Panc1 (cell line): ENCODE results near the gene RASL11B. TPM values are rescaled to one million over a fixed set of nuclear protein-coding genes. Genes with fewer than 3 reads are reported as not detected.

Experiments
- ATAC-seq: fragments of 200-7000 bp; cut with Tn5 transposase; 2 replicates; pipeline ENCODE4 v1.9.1; 2020; ENCODE audit warnings: mild to moderate bottlenecking, moderate library complexity
- BruUV-seq: library from RNA; stranded (reverse); fragments of 400-500 nt; replicated peaks from 2 replicates; lab custom pipeline; 2021; lab: Mats Ljungman, UMichigan
- CTCF ChIA-PET: fragments of 300-600 bp; sonication (Branson Sonifier 250); formaldehyde crosslinking; loops from one replicate; lab custom pipeline; 2022; ENCODE audit warnings: antibody characterized with exemption; lab: Charles Lee
- POLR2A ChIA-PET: fragments of 300-600 bp; sonication (Branson Sonifier 250); formaldehyde crosslinking; loops from one replicate; lab custom pipeline; 2022; ENCODE audit warnings: antibody characterized with exemption; lab: Charles Lee
- DNase-seq: peaks from one replicate; pipeline ENCODE4 v3.0.0-alpha.2; 2010; ENCODE audit warnings: low read depth, low spot score
- H3K27ac ChIP-seq: 2 replicates; pipeline ENCODE4 v1.5.1; 2011; ENCODE audit warnings: mild to moderate bottlenecking, low read length, inconsistent platforms
- H3K27me3 ChIP-seq: fragments of 200-500 bp; sonication (Bioruptor generic); 2 replicates; pipeline ENCODE4 v1.6.0; 2014; ENCODE audit warnings: low read length, inconsistent platforms; ENCODE audit not compliant: control insufficient read depth, insufficient read depth
- H3K36me3 ChIP-seq: fragments of 200-500 bp; sonication (Bioruptor generic); 2 replicates; pipeline ENCODE4 v1.5.1; 2014; ENCODE audit warnings: inconsistent platforms, mild to moderate bottlenecking, low read length, moderate library complexity; ENCODE audit not compliant: control insufficient read depth, insufficient read depth
- H3K4me1 ChIP-seq: 2 replicates; pipeline ENCODE4 v1.5.1; 2011; ENCODE audit warnings: inconsistent platforms, mild to moderate bottlenecking, low read length, moderate library complexity; ENCODE audit not compliant: control insufficient read depth, insufficient read depth
- H3K4me3 ChIP-seq, 2 experiments: 2 replicates each; pipeline ENCODE4 v1.5.1; 2011 to 2012; ENCODE audit warnings: low read depth in 2 of 2, low read length in 2 of 2, mild to moderate bottlenecking in 2 of 2, inconsistent platforms in 1 of 2, moderate library complexity in 1 of 2
- H3K9me3 ChIP-seq: fragments of 200-500 bp; sonication (Bioruptor generic); 2 replicates; pipeline ENCODE4 v1.5.1; 2014; ENCODE audit warnings: low read depth, mild to moderate bottlenecking, inconsistent platforms, low read length, moderate library complexity; ENCODE audit not compliant: control insufficient read depth, insufficient read depth
- CTCF ChIP-seq: fragments of 450-650 bp; IDR thresholded peaks from 2 replicates; pipeline ENCODE4 v1.5.1; 2017; ENCODE audit warnings: mild to moderate bottlenecking
- POLR2AphosphoS5 ChIP-seq: IDR thresholded peaks from 2 replicates; pipeline ENCODE4 v1.6.1; 2012; ENCODE audit warnings: mild to moderate bottlenecking, low read depth, low read length, moderate library complexity
- REST ChIP-seq, 2 experiments: IDR thresholded peaks; 2 replicates each; pipeline ENCODE4 v1.6.1; 2011 to 2012; ENCODE audit warnings: low read depth in 2 of 2, control low read depth in 1 of 2, low read length in 1 of 2, mild to moderate bottlenecking in 1 of 2, moderate library complexity in 1 of 2; ENCODE audit not compliant: insufficient read depth in 1 of 2
- SIN3A ChIP-seq: IDR thresholded peaks from 2 replicates; pipeline ENCODE4 v1.6.1; 2012; ENCODE audit warnings: low read depth, mild to moderate bottlenecking, low read length, moderate library complexity, borderline replicate concordance; ENCODE audit not compliant: insufficient read depth
- TCF7L2 ChIP-seq: IDR thresholded peaks from 2 replicates; pipeline ENCODE4 v1.6.1; 2011; ENCODE audit warnings: mild to moderate bottlenecking, low read depth, low read length, inconsistent platforms
- in situ Hi-C: cut with HindIII; loops from 2 replicates; pipeline ENCODE4 v1.10.0; 2016; ENCODE audit warnings: low sequenced_read_pairs, low pct_unique_long_range_greater_than_20kb
- intact Hi-C: fragments of 100-400 bp; cut with micrococcal nuclease; formaldehyde crosslinking; loops from one replicate; pipeline ENCODE4 v1.10.0; 2022; ENCODE audit not compliant: unreplicated experiment
- total RNA-seq: library from RNA; stranded (reverse); gene quantifications from one replicate; pipeline ENCODE4 v1.2.1, GENCODE V29; 2021; ENCODE audit not compliant: unreplicated experiment

RASL11B gene
- total RNA-seq, 1 experiment from 2014 or later, result 0.21 TPM

DNA sequence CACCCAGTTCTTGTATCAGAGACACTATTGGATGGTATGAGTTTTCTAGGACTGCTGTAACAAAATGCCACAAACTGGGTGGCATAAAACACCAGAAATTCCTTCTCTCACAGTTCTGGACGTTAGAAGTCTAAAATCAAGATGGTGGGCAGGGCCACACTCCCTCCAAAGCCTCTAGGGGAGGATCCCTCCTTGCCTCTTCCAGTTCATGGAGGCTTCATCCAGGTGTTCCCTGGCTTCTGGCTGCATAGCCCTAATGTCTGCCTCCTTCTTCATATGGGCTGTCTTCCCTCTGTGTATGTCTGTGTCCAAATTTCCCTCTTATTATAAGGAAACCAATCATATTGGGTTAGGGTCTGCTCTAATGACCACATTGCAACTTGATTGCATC is 38.4 kb upstream of the RASL11B start:
- no peak overlapping the region for H3K4me3 ChIP-seq
- DNase-seq (no peak), ATAC-seq (no peak)
- H3K27me3 ChIP-seq, result no peaks in the 10 kb centered on the region
- no peak for TF ChIP-seq SIN3A
- TF ChIP-seq TCF7L2, result no peak
- TF ChIP-seq REST (IDR thresholded peaks at IDR 0.05; ENCODE audit: insufficient read depth in 1 of 2, low read depth in 2 of 2, low read length in 1 of 2), result no peak
- TF ChIP-seq CTCF, result no peak
- no peak for TF ChIP-seq POLR2AphosphoS5
- H3K9me3 ChIP-seq, result no peaks in the 10 kb centered on the region
- no peak overlapping the region for H3K27ac ChIP-seq
- ChIA-PET CTCF (no interaction called here), POLR2A (no interaction called here)
- H3K36me3 ChIP-seq, result no peaks in the 10 kb centered on the region
- in situ Hi-C loops, result no loop called here
- intact Hi-C loops, result no loop called here
- no peaks in the 10 kb centered on the region for H3K4me1 ChIP-seq
- no TSS peak for BruUV-seq

DNA sequence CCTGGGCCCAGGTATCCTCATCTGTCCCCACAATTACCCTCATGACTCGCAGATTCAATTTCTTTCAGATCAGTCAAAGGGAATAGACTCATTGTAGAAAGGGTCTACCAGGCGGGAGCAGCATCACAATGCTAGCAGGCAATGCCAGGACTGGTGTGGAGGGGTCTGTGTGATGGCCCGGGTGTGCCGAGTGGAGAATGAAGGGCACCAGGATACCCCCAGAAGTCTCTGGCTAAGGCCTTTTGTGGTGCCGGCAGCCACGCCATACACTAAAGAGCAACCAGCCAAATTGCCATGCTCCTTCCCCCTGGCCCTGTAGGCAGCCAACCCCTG is 37.9 kb upstream of the RASL11B start:
- DNase-seq (no peak), ATAC-seq (no peak)
- H3K9me3 ChIP-seq, result no peaks in the 10 kb centered on the region
- in situ Hi-C loops, result no loop called here
- ChIA-PET POLR2A (no interaction called here), CTCF (no interaction called here)
- intact Hi-C loops, result no loop called here
- H3K36me3 ChIP-seq, result no peaks in the 10 kb centered on the region
- TF ChIP-seq REST (IDR thresholded peaks at IDR 0.05; ENCODE audit: insufficient read depth in 1 of 2, low read depth in 2 of 2, low read length in 1 of 2) (no peak), SIN3A (no peak), CTCF (no peak), TCF7L2 (no peak), POLR2AphosphoS5 (no peak)
- H3K4me3 ChIP-seq, result no peak overlapping the region
- no peaks in the 10 kb centered on the region for H3K27me3 ChIP-seq
- H3K27ac ChIP-seq, result no peak overlapping the region
- no peaks in the 10 kb centered on the region for H3K4me1 ChIP-seq
- no TSS peak for BruUV-seq
